ENCODE measurements around the gene TCIRG1.

TCIRG1 gene

GRCh38 chr11:67999201-67999629 lies 39.6 kb upstream of the TCIRG1 start:
- Histone ChIP-seq H3K18ac (ENCODE audit: low read depth in 1 of 2, low read length in 2 of 2) (no peak overlapping the region), H3K36me3 (ENCODE audit: control insufficient read depth in 1 of 2, insufficient read depth in 2 of 2, low read depth in 1 of 2, low read length in 2 of 2) (peaks cover 0 to 30% of the 10 kb centered on the region in 2 experiments), H4K8ac (ENCODE audit: low read length) (no peak overlapping the region), H3K27me3 (ENCODE audit: control insufficient read depth in 1 of 2, insufficient read depth in 1 of 2, low read length in 2 of 2) (no peaks in the 10 kb centered on the region), H3K4me1 (ENCODE audit: control insufficient read depth, insufficient read depth, low read depth, low read length) (peaks cover 13% of the 10 kb centered on the region), H2BK15ac (ENCODE audit: low read depth, poor library complexity, severe bottlenecking) (no peak overlapping the region), H3K79me1 (replicated peaks; ENCODE audit: low read length, poor library complexity, severe bottlenecking) (no peaks in the 10 kb centered on the region), H3K23ac (ENCODE audit: low read length in 2 of 2) (no peak overlapping the region), H3K4me3 (ENCODE audit: insufficient read depth in 1 of 2, low read depth in 1 of 2, low read length in 2 of 2) (no peak overlapping the region), H3K9ac (ENCODE audit: low read length) (no peak overlapping the region), H2BK5ac (ENCODE audit: low read depth, low read length, poor library complexity, severe bottlenecking) (no peak overlapping the region), H3K9me3 (ENCODE audit: control insufficient read depth, low read length) (no peaks in the 10 kb centered on the region), H2AFZ (ENCODE audit: low read depth, low read length) (no peak overlapping the region), H3K27ac (ENCODE audit: low read length, poor library complexity, severe bottlenecking) (no peak overlapping the region), H2BK12ac (ENCODE audit: low read length in 2 of 2) (no peak overlapping the region), H3K14ac (ENCODE audit: low read length in 2 of 2) (no peak overlapping the region), H2AK5ac (ENCODE audit: low read length, severe bottlenecking) (no peak overlapping the region), H3K4ac (ENCODE audit: low read depth in 1 of 2, low read length in 2 of 2) (no peak overlapping the region), H2BK120ac (ENCODE audit: low read depth, low read length) (no peak overlapping the region), H3K4me2 (ENCODE audit: low read length, poor library complexity, severe bottlenecking) (no peak overlapping the region), H4K91ac (ENCODE audit: low read length) (no peak overlapping the region)
- DNase-seq, result no peak
- 99% methylated on average over 13 of the region's 13 CpGs for WGBS

- Histone ChIP-seq H3K23ac (ENCODE audit: low read length in 2 of 2) (no peak overlapping the region), H2AK5ac (ENCODE audit: low read length, severe bottlenecking) (no peak overlapping the region), H4K91ac (ENCODE audit: low read length) (no peak overlapping the region), H2AFZ (ENCODE audit: low read depth, low read length) (no peak overlapping the region), H3K4me3 (ENCODE audit: insufficient read depth in 1 of 2, low read depth in 1 of 2, low read length in 2 of 2) (no peak overlapping the region), H3K4me2 (ENCODE audit: low read length, poor library complexity, severe bottlenecking) (no peak overlapping the region), H3K4ac (ENCODE audit: low read depth in 1 of 2, low read length in 2 of 2) (no peak overlapping the region), H3K9me3 (ENCODE audit: control insufficient read depth, low read length) (no peaks in the 10 kb centered on the region), H2BK120ac (ENCODE audit: low read depth, low read length) (no peak overlapping the region), H2BK15ac (ENCODE audit: low read depth, poor library complexity, severe bottlenecking) (no peak overlapping the region), H3K9ac (ENCODE audit: low read length) (no peak overlapping the region), H3K14ac (ENCODE audit: low read length in 2 of 2) (no peak overlapping the region), H3K27me3 (ENCODE audit: control insufficient read depth in 1 of 2, insufficient read depth in 1 of 2, low read length in 2 of 2) (no peaks in the 10 kb centered on the region), H3K27ac (ENCODE audit: low read length, poor library complexity, severe bottlenecking) (no peak overlapping the region), H3K36me3 (ENCODE audit: control insufficient read depth in 1 of 2, insufficient read depth in 2 of 2, low read depth in 1 of 2, low read length in 2 of 2) (peaks cover 0 to 30% of the 10 kb centered on the region in 2 experiments), H3K18ac (ENCODE audit: low read depth in 1 of 2, low read length in 2 of 2) (no peak overlapping the region), H4K8ac (ENCODE audit: low read length) (no peak overlapping the region), H3K79me1 (replicated peaks; ENCODE audit: low read length, poor library complexity, severe bottlenecking) (no peaks in the 10 kb centered on the region), H2BK5ac (ENCODE audit: low read depth, low read length, poor library complexity, severe bottlenecking) (no peak overlapping the region), H3K4me1 (ENCODE audit: control insufficient read depth, insufficient read depth, low read depth, low read length) (peaks cover 16% of the 10 kb centered on the region), H2BK12ac (ENCODE audit: low read length in 2 of 2) (no peak overlapping the region)
- no peak for DNase-seq
- WGBS, result 96% methylated on average over 4 of the region's 5 CpGs
These were observed 39.1 kb upstream of the TCIRG1 start for GRCh38 chr11:67999704-68000103.

GRCh38 chr11:68002575-68002937 lies 36.3 kb upstream of the TCIRG1 start:
- Histone ChIP-seq H2BK120ac (ENCODE audit: low read depth, low read length) (no peak overlapping the region), H2BK15ac (ENCODE audit: low read depth, poor library complexity, severe bottlenecking) (no peak overlapping the region), H3K79me1 (replicated peaks; ENCODE audit: low read length, poor library complexity, severe bottlenecking) (no peaks in the 10 kb centered on the region), H4K8ac (ENCODE audit: low read length) (no peak overlapping the region), H2AFZ (ENCODE audit: low read depth, low read length) (no peak overlapping the region), H3K4me1 (ENCODE audit: control insufficient read depth, insufficient read depth, low read depth, low read length) (peaks cover 16% of the 10 kb centered on the region), H2AK5ac (ENCODE audit: low read length, severe bottlenecking) (no peak overlapping the region), H2BK5ac (ENCODE audit: low read depth, low read length, poor library complexity, severe bottlenecking) (no peak overlapping the region), H3K4me3 (ENCODE audit: insufficient read depth in 1 of 2, low read depth in 1 of 2, low read length in 2 of 2) (no peak overlapping the region), H3K23ac (ENCODE audit: low read length in 2 of 2) (peak overlapping the region in 1 of 2 experiments; percentile 77), H3K27me3 (ENCODE audit: control insufficient read depth in 1 of 2, insufficient read depth in 1 of 2, low read length in 2 of 2) (no peaks in the 10 kb centered on the region), H3K9ac (ENCODE audit: low read length) (no peak overlapping the region), H3K4ac (ENCODE audit: low read depth in 1 of 2, low read length in 2 of 2) (no peak overlapping the region), H4K91ac (ENCODE audit: low read length) (no peak overlapping the region), H3K36me3 (ENCODE audit: control insufficient read depth in 1 of 2, insufficient read depth in 2 of 2, low read depth in 1 of 2, low read length in 2 of 2) (peaks cover 0 to 13% of the 10 kb centered on the region in 2 experiments), H3K18ac (ENCODE audit: low read depth in 1 of 2, low read length in 2 of 2) (no peak overlapping the region), H3K14ac (ENCODE audit: low read length in 2 of 2) (no peak overlapping the region), H3K27ac (ENCODE audit: low read length, poor library complexity, severe bottlenecking) (no peak overlapping the region), H3K4me2 (ENCODE audit: low read length, poor library complexity, severe bottlenecking) (no peak overlapping the region), H2BK12ac (ENCODE audit: low read length in 2 of 2) (no peak overlapping the region), H3K9me3 (ENCODE audit: control insufficient read depth, low read length) (no peaks in the 10 kb centered on the region)
- WGBS, result 83% methylated on average over 9 of the region's 9 CpGs
- no peak for DNase-seq

- Histone ChIP-seq H3K36me3 (ENCODE audit: control insufficient read depth in 1 of 2, insufficient read depth in 2 of 2, low read depth in 1 of 2, low read length in 2 of 2) (peaks cover 0 to 12% of the 10 kb centered on the region in 2 experiments), H3K4me3 (ENCODE audit: insufficient read depth in 1 of 2, low read depth in 1 of 2, low read length in 2 of 2) (peak overlapping the region; percentile 68 to 81), H3K23ac (ENCODE audit: low read length in 2 of 2) (peak overlapping the region in 1 of 2 experiments; percentile 72), H3K79me1 (replicated peaks; ENCODE audit: low read length, poor library complexity, severe bottlenecking) (no peaks in the 10 kb centered on the region), H3K14ac (ENCODE audit: low read length in 2 of 2) (peak overlapping the region in 1 of 2 experiments; percentile 92), H3K18ac (ENCODE audit: low read depth in 1 of 2, low read length in 2 of 2) (peak overlapping the region in 1 of 2 experiments; percentile 95), H3K27me3 (ENCODE audit: control insufficient read depth in 1 of 2, insufficient read depth in 1 of 2, low read length in 2 of 2) (no peaks in the 10 kb centered on the region), H4K8ac (ENCODE audit: low read length) (no peak overlapping the region), H3K9ac (ENCODE audit: low read length) (no peak overlapping the region), H3K27ac (ENCODE audit: low read length, poor library complexity, severe bottlenecking) (no peak overlapping the region), H3K4me2 (ENCODE audit: low read length, poor library complexity, severe bottlenecking) (peak overlapping the region; percentile 85), H2AFZ (ENCODE audit: low read depth, low read length) (peak overlapping the region; percentile 72), H3K4ac (ENCODE audit: low read depth in 1 of 2, low read length in 2 of 2) (peak overlapping the region in 1 of 2 experiments; percentile 60), H2BK15ac (ENCODE audit: low read depth, poor library complexity, severe bottlenecking) (no peak overlapping the region), H4K91ac (ENCODE audit: low read length) (no peak overlapping the region), H2AK5ac (ENCODE audit: low read length, severe bottlenecking) (no peak overlapping the region), H3K9me3 (ENCODE audit: control insufficient read depth, low read length) (no peaks in the 10 kb centered on the region), H2BK12ac (ENCODE audit: low read length in 2 of 2) (peak overlapping the region in 1 of 2 experiments; percentile 76), H2BK120ac (ENCODE audit: low read depth, low read length) (peak overlapping the region; percentile 66), H2BK5ac (ENCODE audit: low read depth, low read length, poor library complexity, severe bottlenecking) (no peak overlapping the region), H3K4me1 (ENCODE audit: control insufficient read depth, insufficient read depth, low read depth, low read length) (peaks cover 16% of the 10 kb centered on the region)
- 20% methylated on average over 54 of the region's 86 CpGs for WGBS
- no peak for DNase-seq
These were observed 35.6 kb upstream of the TCIRG1 start for GRCh38 chr11:68002938-68003845.

Measured in mesenchymal stem cell (in vitro differentiated cells and primary cell).